HG03521 (cell line): Measurements from ENCODE around the gene ARL2BP.
"Not testable (repeated sequence)": the region's sequence is repeated elsewhere in the genome, so short reads cannot be mapped to it uniquely, and the experiment has no call there.

Experiments
- ATAC-seq: cut with Tn5 transposase; IDR thresholded peaks from one replicate; pipeline ENCODE4 v1.9.1; 2021; ENCODE audit warnings: mild to moderate bottlenecking, moderate library complexity; ENCODE audit not compliant: unreplicated experiment

The ARL2BP gene

DNA sequence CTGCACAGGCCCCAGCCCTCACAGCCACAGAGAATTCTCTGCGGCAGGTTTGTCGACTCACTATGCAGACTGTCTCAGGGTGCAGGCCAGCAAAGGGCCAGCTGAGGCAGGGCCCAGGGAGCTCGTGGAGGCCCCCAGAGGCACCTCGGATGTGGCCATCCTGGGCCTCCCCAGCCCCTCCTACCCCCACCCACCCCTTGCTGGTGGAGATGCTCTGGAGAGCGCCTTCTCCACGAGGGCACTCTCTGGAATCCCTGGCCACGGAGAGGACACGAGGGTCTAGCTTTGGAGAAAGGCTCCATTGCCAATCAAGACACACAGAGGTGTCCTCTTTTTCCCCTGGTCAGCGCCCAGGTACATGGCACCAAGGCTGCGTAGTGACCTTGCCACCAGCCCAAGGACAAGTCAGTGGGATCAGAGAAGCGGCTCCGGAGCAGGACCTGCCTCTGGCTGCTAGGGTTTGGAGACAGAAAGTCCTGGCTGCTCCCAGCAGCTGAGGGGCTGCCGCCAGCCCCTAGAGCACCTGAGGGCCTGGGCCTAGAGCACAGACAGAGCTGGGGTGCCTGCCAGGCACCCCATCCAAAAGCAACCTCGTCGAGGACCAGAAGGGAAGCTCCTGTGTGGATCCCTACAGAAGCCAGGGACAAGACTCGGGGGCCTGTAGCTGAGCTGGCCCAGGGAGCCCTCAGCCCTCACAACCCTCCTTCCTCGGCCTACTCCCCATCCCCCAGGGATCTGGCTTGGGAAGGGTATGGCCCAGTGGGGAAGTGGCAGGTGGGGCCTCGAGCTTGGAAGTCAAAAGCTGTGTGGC, 18.7 kb downstream of the ARL2BP start:
- ATAC-seq, result no peak

DNA sequence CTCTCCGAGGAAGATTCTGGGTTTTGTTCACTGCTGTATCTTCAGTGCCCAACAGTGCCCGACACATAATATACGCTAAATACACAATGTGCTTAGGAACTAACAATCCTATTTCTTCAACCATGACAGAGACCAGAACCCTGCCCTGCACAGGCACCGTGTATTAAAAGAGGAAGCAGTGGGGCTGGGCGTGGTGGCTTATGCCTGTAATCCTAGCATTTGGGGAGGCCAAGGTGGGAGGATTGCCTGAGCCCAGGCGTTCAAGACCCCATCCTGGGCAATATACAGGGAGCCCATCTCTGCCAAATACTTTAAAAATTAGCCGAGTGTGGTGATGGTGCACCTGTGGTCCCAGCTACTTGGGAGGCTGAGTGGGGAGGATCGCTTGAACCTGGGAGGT, 19.3 kb downstream of the ARL2BP start:
- no peak for ATAC-seq

DNA sequence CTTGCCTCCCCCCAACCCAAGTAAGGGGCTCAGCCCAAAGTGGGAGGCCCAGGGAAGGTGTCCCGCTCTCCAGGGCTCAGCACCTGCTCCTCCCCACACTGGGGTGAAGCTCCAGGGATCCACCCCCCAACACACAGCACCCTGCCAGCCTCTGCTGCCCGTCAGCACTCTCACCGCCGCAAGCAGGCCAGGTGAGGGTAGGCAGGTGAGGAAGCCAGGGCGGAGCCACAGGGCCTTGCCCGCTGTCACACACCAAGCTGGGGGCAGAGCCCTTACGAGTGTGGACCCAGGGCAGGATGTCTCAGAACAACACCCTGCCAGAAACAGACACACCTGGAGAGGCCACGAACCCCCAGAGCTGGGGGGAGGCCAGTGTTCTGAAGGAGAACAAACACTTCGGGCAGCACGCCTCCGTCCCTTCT, 19.9 kb downstream of the ARL2BP start:
- ATAC-seq, result no peak

DNA sequence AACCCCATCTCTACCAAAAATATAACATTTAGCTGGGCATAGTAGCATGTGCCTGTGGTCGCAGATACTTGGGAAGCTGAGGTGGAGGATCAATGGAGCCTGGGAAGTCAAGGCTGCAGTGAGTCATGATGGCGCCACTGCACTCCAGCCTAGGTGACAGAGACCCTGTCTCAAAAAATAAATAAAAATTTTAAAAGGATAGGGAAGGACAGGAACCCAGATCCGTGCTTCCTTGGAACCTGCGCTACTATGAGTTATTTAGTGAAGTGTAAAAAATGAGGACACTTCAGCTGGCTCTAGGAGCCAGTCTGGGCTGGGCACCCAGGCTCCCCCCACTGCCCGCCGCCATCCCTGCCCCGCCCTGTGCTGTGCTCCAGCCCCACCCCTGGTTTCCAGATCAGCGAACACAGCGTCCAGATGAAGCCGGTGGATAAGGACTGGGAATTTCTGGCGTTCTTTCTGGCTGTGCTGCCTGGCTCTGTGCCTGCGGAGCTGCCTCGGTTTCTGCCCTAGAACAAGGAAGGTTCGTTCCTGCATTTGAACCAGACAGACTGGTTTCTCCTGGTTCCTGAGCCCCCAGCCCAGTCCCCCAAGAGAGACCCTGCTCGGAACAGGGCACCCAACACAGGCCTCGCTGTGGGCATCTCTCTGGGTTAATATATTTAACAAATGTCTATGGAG, 20.9 kb downstream of the ARL2BP start:
- no peak for ATAC-seq

DNA sequence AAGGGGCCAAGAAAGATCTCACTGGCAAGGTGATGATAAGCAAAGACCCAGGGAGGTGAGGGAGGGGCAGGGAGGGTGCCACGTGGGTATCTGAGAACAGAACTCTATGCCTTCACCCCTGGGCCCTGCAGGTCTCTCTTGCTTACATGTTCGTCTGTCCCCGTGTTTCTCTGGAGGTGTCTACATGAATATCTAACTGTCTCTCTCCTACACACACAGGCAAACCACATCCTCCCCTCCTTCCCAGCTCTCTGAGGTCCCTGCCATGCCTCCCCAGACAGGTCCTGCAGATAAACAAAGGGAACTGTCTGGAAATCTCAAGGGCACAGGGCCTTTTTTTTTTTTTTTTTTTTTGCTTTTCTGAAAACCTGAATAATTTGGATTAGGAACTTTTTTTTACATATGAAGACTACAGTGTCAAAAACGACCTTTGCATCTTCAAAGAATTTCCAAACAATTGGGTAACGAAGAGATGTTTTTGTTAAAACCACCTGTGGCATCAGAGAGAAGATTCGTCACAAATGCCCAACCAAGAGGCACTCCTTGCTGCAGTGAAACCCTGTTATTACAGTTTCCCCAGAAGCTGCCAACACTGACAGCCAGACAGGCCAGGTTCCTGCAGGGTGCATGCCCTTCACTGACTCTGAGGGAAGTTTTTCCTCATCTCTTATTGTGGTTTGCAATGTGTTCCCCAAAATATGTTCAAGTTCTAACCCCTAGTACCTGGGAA, 21.6 kb downstream of the ARL2BP start:
- ATAC-seq, result no peak

DNA sequence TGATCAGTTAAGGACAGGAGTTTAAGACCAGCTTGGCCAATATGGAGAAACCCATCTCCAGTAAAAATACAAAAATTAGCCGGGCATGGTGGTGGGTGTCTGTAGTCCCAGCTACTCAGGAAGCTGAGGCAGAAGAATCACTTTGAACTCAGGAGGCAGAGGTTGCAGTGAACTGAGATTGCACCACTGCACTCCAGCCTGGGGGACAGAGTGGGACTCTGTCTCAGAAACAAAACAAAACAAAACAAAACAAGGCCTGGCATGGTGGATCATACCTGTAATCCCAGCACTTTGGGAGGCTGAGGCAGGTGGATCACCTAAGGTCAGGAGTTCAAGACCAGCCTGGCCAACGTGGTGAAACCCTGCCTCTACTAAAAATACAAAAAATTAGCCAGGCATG, 22.3 kb downstream of the ARL2BP start:
- not testable (repeated sequence) for ATAC-seq

DNA sequence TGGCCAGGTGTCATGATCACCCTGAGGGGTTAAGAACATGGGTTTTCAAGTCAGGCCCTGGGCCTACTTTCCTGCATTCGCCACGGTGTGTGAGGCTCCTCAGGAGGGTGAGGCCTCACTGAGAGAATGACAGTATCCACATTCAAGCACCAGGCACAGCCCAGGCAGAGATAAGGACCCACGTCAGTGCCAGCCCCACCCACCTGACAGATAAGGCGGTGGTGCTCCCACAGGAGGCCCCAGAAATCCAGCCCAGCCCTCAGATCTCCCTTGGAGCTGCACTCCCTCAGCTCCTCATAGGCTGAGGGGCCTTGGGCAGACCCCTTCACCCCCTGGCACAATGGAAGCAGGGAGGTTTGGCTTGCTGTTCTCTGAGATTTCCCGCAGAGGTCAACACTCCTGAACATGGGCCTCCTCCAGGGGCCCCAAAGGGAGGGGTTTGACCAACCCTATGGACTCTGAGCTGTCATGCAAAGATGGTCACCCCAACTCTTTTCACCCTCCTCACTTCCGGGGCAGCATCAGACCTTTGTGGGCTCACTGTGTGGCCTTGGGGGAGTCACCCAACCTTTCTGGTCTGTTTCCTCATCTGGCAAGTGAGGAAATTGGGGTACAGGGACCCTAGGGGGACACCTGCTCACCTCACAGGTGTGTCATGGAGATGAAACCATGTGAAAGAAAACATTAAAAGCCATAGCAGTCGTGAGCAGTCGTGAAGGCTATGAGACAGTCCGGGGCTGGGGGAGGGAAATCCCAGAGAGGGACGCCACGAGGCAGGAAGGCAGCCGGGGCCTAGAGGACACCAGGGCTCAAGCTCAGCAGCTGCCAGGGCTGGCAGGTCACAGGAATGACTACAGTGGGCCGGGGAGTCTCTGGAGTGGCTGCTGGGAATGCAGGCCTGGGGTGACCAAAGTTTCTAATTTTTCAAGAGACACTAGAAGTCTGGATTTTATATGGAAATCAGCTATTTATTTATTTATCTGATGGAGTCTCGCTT, 24.0 kb downstream of the ARL2BP start:
- no peak for ATAC-seq

DNA sequence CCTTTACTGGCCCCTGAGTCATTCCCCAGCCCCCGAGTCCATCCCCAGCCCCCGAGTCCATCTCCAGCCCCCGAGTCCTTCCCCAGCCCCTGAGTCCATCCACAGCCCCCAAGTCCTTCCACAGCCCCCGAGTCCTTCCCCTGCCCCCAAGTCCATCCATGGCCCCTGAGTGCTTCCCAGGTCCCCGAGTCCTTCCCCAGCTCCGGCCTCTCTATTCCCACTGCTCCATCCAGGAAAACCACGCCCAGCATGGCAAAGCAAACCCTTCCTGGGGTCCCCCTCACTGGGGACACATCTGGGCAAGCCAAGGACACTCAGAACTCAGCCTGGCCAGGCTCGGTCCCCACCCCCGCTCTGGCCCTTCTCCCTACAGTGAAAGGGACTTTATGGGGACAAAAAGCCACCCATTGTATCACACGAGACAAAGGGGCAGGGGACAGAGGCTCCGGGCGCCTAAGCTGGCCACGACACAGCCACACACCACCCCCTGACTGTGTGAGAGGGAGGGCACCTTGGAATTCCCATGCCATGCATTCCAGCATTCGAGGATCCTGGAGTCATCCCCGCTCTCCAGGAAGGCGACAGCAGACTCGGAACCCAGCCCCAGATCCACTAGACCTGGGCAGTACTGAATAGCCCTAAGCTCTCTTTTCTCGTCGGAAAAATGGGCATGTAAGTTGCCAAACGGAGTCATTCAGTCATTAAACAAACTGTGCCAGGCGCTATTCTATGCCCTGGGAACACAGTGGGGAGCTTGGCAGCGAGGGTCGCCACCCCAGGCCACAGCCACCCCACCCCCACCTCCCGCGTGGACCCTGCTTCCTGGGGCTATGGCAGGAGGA, 25.4 kb downstream of the ARL2BP start:
- ATAC-seq, result no peak

DNA sequence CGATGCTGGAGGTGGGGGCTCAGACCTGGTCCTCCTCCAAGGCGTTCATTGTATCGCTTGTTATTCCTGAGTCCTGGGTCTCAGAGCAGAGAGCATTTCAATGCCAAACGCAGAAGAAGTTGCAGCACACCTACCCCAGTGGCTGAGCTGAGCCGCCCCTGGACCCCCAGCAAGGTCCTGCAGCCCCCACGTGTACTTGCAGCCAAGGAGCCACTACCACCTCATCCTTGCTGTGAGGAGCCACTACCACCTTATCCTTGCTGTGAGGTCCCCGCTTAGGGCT, 25.9 kb downstream of the ARL2BP start:
- no peak for ATAC-seq

DNA sequence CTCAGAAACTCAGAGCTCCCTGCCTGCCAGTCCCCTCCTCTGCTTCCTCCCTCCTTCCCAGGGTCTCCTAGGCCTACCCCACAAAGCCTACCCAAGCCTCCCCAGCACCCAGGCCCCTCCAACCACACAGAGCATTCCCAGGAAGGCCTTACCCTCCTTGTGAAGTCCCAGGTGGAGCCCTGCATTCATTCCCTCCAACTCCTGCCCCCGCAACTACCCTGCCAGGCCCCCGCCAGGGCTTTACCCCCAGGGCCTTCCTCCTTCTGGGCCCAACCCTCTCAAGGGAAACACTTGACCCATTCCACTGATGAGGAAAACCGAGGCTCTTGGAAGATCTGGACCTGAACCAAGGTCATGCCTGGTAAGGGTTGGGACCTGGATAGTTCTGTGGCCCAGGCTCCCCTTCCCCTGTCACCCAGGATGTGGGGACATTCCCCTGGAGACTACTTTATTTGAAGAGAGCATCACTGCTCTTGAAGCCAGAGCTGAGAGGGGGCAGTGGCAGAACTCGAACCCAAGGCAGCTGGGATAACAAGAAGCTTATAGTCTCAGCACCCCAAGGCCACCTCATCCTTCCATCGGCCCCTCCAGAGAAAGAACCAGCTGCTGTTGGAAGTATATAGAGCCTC, 26.9 kb downstream of the ARL2BP start:
- ATAC-seq, result no peak

DNA sequence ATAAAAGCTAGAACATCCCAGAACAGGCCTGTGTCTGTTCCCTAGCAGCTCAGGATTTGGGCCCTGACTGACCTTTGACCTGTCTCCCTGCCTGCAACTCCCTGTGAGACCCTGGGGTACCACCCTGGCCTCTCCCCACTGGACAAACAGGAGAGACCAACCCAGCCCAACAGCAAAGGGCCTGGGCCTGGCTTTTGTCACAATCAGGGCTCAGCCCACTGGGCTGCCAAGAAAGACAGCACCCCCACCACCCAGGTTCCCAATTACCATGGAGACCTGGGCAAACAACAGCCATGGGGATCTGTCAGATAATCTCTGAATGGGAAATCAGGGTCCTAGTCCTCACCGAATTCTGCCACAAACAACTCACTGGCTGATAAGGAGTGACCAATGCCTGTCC, 28.3 kb downstream of the ARL2BP start:
- ATAC-seq, result no peak

DNA sequence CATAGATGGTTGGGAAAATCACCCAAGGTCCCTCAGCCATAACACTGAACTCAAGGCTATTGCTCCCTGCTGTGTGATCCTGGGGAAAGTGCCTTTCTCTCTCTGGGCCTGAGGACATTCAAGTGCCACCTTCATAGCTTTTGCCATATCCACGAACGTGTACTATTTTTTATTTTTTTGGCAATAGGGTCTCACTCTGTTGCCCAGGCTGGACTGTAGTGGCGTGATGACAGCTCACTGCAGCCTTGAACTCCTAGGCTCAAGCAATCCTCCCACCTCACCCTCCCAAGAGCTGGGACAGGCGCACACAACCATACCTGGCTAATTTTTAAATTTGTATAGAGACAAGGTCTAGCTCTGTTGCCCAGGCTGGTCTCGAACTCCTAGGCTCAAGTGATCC, 28.8 kb downstream of the ARL2BP start:
- ATAC-seq, result no peak

DNA sequence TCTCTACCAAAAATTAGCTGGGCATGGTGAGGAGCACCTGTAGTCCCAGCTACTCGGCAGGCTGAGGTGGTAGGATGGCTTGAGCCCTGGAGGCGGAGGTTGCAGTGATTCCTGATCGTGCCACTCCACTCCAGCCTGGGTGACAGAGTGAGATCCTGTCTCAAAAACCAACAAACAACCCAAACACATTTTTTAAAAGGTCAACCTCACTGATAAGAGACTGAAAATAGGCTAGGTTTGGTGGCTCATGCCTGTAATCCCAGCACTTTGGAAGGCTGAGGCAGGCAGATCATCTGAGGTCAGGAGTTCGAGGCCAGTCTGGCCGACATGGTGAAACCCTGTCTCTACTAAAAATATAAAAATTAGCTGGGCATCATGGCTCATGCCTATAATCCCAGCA, 30.9 kb downstream of the ARL2BP start:
- ATAC-seq, result not testable (repeated sequence)

DNA sequence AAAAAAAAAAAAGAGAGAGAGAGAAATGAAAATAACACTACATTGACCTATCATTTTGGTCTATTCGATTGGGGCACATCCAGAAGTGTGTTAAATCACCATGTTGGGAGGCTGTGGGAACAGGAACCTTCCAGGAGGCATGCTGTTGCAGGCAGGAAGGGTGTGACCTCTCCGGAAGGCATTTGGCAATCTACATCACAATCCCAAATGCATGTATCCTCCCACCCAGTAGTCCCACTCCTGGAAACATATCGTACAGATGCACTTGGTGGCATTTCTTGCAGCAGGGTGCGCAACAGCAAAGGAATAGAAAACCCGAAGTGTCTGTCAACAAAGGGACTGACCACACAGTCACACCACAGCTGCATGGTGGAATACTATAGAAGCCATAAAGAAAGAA, 31.5 kb downstream of the ARL2BP start:
- ATAC-seq, result no peak

DNA sequence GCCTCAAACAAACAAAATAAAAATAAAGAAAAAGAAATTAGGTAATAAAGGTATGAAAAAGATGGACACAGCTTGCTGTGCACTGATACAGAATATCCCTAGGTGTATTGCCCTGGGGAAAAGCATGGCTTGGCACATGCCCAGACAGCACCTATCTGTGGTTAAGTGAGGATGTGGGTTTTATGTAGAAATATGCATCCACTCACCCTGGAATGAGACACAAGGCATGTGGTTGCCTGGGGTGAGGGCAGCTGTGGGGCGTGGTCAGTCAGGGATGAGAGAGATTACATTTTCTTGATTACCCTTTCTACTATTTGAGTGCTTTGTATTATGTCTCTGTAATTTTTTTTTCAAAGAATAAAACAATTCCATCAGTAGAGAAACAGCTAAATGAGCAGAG, 32.5 kb downstream of the ARL2BP start:
- ATAC-seq, result no peak

DNA sequence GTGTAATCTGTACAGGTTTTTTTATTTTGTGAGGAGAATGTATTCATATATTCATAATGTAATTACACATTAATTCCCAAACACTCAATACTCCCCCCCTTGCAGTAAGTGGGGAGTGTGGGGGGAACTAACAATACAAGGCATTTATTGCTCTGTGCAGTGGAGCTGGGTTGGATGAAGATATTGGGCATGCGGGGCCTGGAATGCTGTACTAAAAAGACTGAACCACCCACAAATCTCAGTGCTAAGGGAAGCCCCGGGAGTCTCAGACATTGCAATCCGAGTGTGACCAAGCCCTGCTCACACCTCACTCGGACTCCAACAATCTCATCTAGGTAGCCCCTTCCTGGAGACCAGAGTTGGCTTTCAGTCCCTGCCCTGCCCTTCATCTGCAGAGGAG, 33.4 kb downstream of the ARL2BP start:
- no peak for ATAC-seq

DNA sequence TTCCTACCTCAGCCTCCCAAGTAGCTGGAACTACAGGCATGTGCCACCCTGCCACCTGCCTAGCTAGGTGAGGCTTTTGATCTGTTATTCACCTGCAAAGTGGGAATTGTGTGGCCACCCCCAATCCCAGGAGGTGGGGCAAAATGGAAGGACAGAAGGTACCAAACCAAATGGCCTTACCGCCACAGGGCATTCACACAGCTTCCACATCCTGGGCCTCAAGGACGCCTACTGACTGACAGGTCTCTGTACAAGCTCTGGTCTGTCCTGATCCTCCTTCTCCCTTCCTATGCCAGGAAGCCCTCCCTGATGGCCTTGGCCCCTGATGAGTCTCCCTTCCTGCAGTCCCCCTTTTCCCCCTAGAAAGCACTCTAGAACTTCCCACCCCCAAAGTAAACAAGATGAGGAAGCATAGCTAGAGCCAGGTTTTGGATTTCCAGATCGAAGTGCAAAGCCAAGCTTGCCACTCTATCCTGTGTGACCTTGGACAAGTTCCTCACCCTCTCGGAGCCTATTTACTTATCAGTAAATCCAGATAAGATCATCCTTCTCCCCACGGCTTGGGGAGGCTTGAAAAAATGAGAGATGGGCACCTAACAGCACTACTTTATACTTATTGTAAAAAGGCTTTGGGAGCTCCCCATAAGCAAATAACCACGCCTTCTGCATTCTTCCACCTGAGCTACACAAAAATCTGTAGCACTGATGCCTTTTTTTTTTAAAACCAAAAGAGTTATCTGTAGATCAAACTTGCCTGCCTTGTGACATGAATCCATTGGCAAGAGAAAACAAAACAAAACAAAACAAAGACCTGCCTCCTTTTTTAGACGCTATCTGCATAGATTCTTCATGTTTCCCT, 35.0 kb downstream of the ARL2BP start:
- ATAC-seq, result no peak

DNA sequence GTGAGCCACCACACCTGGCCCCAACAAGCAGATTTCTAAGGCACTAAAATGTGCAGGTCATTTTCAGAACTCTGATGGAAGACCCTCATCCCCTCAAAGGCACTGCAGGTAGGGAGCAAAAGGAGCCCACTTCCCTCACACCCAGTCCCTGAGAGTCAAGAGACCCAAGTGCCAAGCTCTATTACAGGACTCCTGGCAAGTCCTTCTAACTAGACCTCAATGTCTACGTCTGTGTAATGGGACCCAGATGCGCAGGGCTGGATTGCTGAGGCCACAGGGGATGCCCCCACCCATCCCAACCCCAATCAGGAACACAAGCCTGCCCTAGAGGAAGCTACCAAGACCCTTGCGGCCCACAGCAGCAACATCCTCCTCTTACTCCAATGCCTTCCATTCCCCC, 36.7 kb downstream of the ARL2BP start:
- ATAC-seq, result no peak
